Gastrocnemius medialis (tissue), 4 donors: ENCODE data around the gene VPS41.

Source experiments
- CTCF ChIP-seq, 5 experiments: fragments of 450-650 bp in 3 of 5; fragments of 200-600 bp in 2 of 5; sonication (generic) in 2 of 5; IDR thresholded peaks in 4 of 5; conservative IDR thresholded peaks in 1 of 5; 1 replicate in 4 of 5; 2 replicates in 1 of 5; pipeline ENCODE4 v1.5.1; 2016 to 2019; ENCODE audit warnings: antibody characterized with exemption in 5 of 5, mild to moderate bottlenecking in 3 of 5, moderate library complexity in 3 of 5
- POLR2A ChIP-seq, 2 donors: fragments of 450-650 bp; IDR thresholded peaks; one replicate each; pipeline ENCODE4 v1.6.1; 2017; ENCODE audit warnings: antibody characterized with exemption in 2 of 2, mild to moderate bottlenecking in 2 of 2, moderate library complexity in 2 of 2

GRCh38 chr7:38744746-38745145, 164.2 kb downstream of the VPS41 start:
- no peak for TF ChIP-seq CTCF (IDR thresholded peaks at IDR 0.05 in 4 of 5, conservative IDR thresholded peaks at IDR 0.05 in 1 of 5)
- TF ChIP-seq POLR2A (IDR thresholded peaks at IDR 0.05) = no peak
